ENCODE measurements around the gene PAQR3. TPM values are rescaled to one million over a fixed set of nuclear protein-coding genes. Genes with fewer than 3 reads are reported as not detected.

PAQR3 gene
- total and polyA plus RNA-seq, 9 of the 15 experiments (the other 6 are each of a cell fraction or from before 2014, with no cell fraction given), result 10.7 to 77.1 (median 31.6) TPM

- TF ChIP-seq E2F5 (CRISPR knock-in tag; IDR thresholded peaks at IDR 0.05) (no peak), DACH1 (IDR thresholded peaks at IDR 0.05; ENCODE audit: partially characterized antibody) (no peak), HMGXB4 (CRISPR knock-in tag; IDR thresholded peaks at IDR 0.05) (no peak), RERE (CRISPR knock-in tag; IDR thresholded peaks at IDR 0.05; ENCODE audit: borderline replicate concordance) (no peak), SRSF7 (optimal IDR thresholded peaks at IDR 0.05; ENCODE audit: low read depth, low read length) (no peak), CHD4 (IDR thresholded peaks at IDR 0.05; ENCODE audit: insufficient read depth, insufficient replicate concordance, low read depth, low read length, poor library complexity, severe bottlenecking) (no peak), NR3C1 (CRISPR knock-in tag; IDR thresholded peaks at IDR 0.05) (no peak)
Observed at GRCh38 chr4:78864405-78865024, 74.7 kb downstream of the PAQR3 start (continued).

All from K562 (cell line).